ENCODE data around the gene DHRSX. TPM values are rescaled to one million over a fixed set of nuclear protein-coding genes. Genes with fewer than 3 reads are reported as not detected.
"Not testable (repeated sequence)": the region's sequence is repeated elsewhere in the genome, so short reads cannot be mapped to it uniquely, and the experiment has no call there.

DHRSX gene
- total and polyA plus RNA-seq, 2 of the 8 experiments (the other 6 are each of a cell fraction or from before 2014, with no cell fraction given) = 35.1 to 43.4 TPM

- H2BK120ac ChIP-seq (replicated peaks; ENCODE audit: low read depth, low read length); H3K56ac ChIP-seq (replicated peaks; ENCODE audit: insufficient read length, low read depth, low read length); H3K23ac ChIP-seq (ENCODE audit: insufficient read length); H3K79me1 ChIP-seq (ENCODE audit: low read depth, low read length); H4K5ac ChIP-seq (ENCODE audit: insufficient read length, low read depth, low read length); H3K4me2 ChIP-seq (ENCODE audit: insufficient read depth in 1 of 2, low read depth in 2 of 2, low read length in 2 of 2); H3K4me3 ChIP-seq (ENCODE audit: extremely low read depth in 1 of 4, insufficient read depth in 2 of 4, low read depth in 3 of 4, low read length in 4 of 4); DNase-seq (ENCODE audit: low read depth in 1 of 2, low spot score in 2 of 2); H3K14ac ChIP-seq (ENCODE audit: insufficient read length); H3K4me1 ChIP-seq (replicated peaks in 1 of 4; ENCODE audit: control insufficient read depth in 3 of 4, insufficient read depth in 4 of 4, low read length in 3 of 4); H2BK5ac ChIP-seq (ENCODE audit: low read depth, low read length); H2BK20ac ChIP-seq (ENCODE audit: low read length); H3K18ac ChIP-seq (ENCODE audit: extremely low read depth, low read length); H2BK12ac ChIP-seq (ENCODE audit: low read depth, low read length); H3K27ac ChIP-seq (ENCODE audit: low read depth, low read length); H3K27me3 ChIP-seq (replicated peaks in 1 of 4; ENCODE audit: control insufficient read depth in 3 of 4, extremely low read depth in 1 of 4, insufficient read depth in 3 of 4, low read length in 3 of 4); H2BK15ac ChIP-seq (ENCODE audit: low read length); POLR2A ChIA-PET (ENCODE audit: partially characterized antibody); H3K9ac ChIP-seq (replicated peaks in 1 of 4; ENCODE audit: extremely low read depth in 1 of 4, low read depth in 3 of 4, low read length in 3 of 4); H3K4ac ChIP-seq (replicated peaks; ENCODE audit: insufficient read length, low read depth, low read length); H4K8ac ChIP-seq (ENCODE audit: extremely low read depth, insufficient read depth, low read length); H4K20me1 ChIP-seq (replicated peaks in 1 of 2; ENCODE audit: control insufficient read depth in 1 of 2, insufficient read depth in 2 of 2, low read length in 2 of 2); H2AK5ac ChIP-seq (ENCODE audit: low read depth, low read length); H3K23me2 ChIP-seq (ENCODE audit: low read depth, low read length); H4K91ac ChIP-seq (replicated peaks; ENCODE audit: insufficient read length, low read length); H2AFZ ChIP-seq (ENCODE audit: low read length); CTCF ChIA-PET (ENCODE audit: partially characterized antibody); FAIRE-seq: not testable (repeated sequence)
- 97% methylated on average over 5 of the region's 7 CpGs; no CpG with 5 or more reads in 1 of the 2 experiments for WGBS, 2 experiments (ENCODE audit: extremely low coverage in 1 of 2, insufficient coverage in 1 of 2, insufficient read length in 1 of 2, insufficient replicate concordance in 2 of 2, low coverage in 1 of 2, low lambda C conversion rate in 2 of 2, missing lambda C conversion rate in 1 of 2)
- peaks cover 8 to 27% of the 10 kb centered on the region in 2 experiments; a peak in 3 of 4 replicates for H3K79me2 ChIP-seq (ENCODE audit: control insufficient read depth in 1 of 2, insufficient read depth in 2 of 2, low read length in 2 of 2)
- peaks cover 0 to 16% of the 10 kb centered on the region in 2 experiments; a peak in 1 of 4 replicates for H3K9me3 ChIP-seq (ENCODE audit: insufficient read depth in 2 of 2, low read depth in 1 of 2, low read length in 1 of 2)
- peaks cover 2 to 11% (median 7%) of the 10 kb centered on the region in 4 experiments; a peak in 7 of 8 replicates for H3K36me3 ChIP-seq (ENCODE audit: control insufficient read depth in 2 of 4, insufficient read depth in 4 of 4, low read length in 3 of 4)
These were observed 81.4 kb downstream of the DHRSX start for GRCh38 chrX:2419418-2419817.
